Calu3 (cell line): ENCODE measurements around the gene WBP2. TPM values are rescaled to one million over a fixed set of nuclear protein-coding genes. Genes with fewer than 3 reads are reported as not detected.

ENCODE experiments used
- BruUV-seq: library from RNA; stranded (reverse); fragments of 400-500 nt; replicated peaks from 2 replicates; lab custom pipeline; 2021; lab: Mats Ljungman, UMichigan
- CTCF ChIA-PET: fragments of 300-600 bp; sonication (Branson Sonifier 250); formaldehyde crosslinking; loops from one replicate; lab custom pipeline; 2022; ENCODE audit warnings: antibody characterized with exemption; lab: Charles Lee
- DNase-seq: peaks from one replicate; pipeline ENCODE4 v3.0.0; 2022
- H3K27ac Mint-ChIP-seq: one replicate; pipeline ENCODE4 v1.8.0; 2022; ENCODE audit warnings: mixed read lengths; ENCODE audit not compliant: unreplicated experiment
- H3K27me3 Mint-ChIP-seq: one replicate; pipeline ENCODE4 v1.8.0; 2022; ENCODE audit warnings: mixed read lengths; ENCODE audit not compliant: unreplicated experiment
- H3K36me3 Mint-ChIP-seq: one replicate; pipeline ENCODE4 v1.8.0; 2022; ENCODE audit warnings: mild to moderate bottlenecking, moderate library complexity, mixed read lengths; ENCODE audit not compliant: insufficient read depth, unreplicated experiment
- H3K4me1 Mint-ChIP-seq: one replicate; pipeline ENCODE4 v1.8.0; 2022; ENCODE audit warnings: mild to moderate bottlenecking, low read depth, mixed read lengths; ENCODE audit not compliant: unreplicated experiment
- H3K4me3 Mint-ChIP-seq: one replicate; pipeline ENCODE4 v1.8.0; 2022; ENCODE audit warnings: mild to moderate bottlenecking, low read depth, moderate library complexity, mixed read lengths; ENCODE audit not compliant: unreplicated experiment
- H3K9me3 Mint-ChIP-seq: one replicate; pipeline ENCODE4 v1.8.0; 2022; ENCODE audit warnings: low read depth, mixed read lengths; ENCODE audit not compliant: unreplicated experiment
- CTCF ChIP-seq: fragments of 200-600 bp; IDR thresholded peaks from one replicate; pipeline ENCODE4 v1.8.0; 2022; ENCODE audit warnings: antibody characterized with exemption; ENCODE audit not compliant: unreplicated experiment
- intact Hi-C: fragments of 100-400 bp; cut with micrococcal nuclease; formaldehyde crosslinking; loops from one replicate; pipeline ENCODE4 v1.10.0; 2022; ENCODE audit not compliant: unreplicated experiment
- total RNA-seq: library from RNA; stranded (reverse); gene quantifications from 2 replicates; pipeline ENCODE4 v1.2.3, GENCODE V29; 2022

The WBP2 gene
- total RNA-seq, 1 experiment from 2014 or later = 126 TPM

GRCh38 chr17:75822800-75823166, 32.4 kb downstream of the WBP2 start:
- no TSS peak for BruUV-seq
- H3K36me3 Mint-ChIP-seq = peaks cover 74% of the 10 kb centered on the region
- DNase-seq = no peak
- H3K4me1 Mint-ChIP-seq = peaks cover 6% of the 10 kb centered on the region
- no peak overlapping the region for H3K27ac Mint-ChIP-seq
- no peak overlapping the region for H3K4me3 Mint-ChIP-seq
- intact Hi-C loops = no loop called here
- no peaks in the 10 kb centered on the region for H3K27me3 Mint-ChIP-seq
- no peak for TF ChIP-seq CTCF
- H3K9me3 Mint-ChIP-seq = no peaks in the 10 kb centered on the region
- CTCF ChIA-PET = no interaction called here

- CTCF ChIA-PET = no interaction called here
- BruUV-seq = no TSS peak
- no peak for TF ChIP-seq CTCF
- DNase-seq = peak; percentile 56
- Mint-ChIP-seq H3K4me3 (no peak overlapping the region), H3K27me3 (no peaks in the 10 kb centered on the region), H3K4me1 (peaks cover 6% of the 10 kb centered on the region), H3K27ac (no peak overlapping the region), H3K36me3 (peaks cover 72% of the 10 kb centered on the region), H3K9me3 (no peaks in the 10 kb centered on the region)
- intact Hi-C loops = no loop called here
These were observed 32.9 kb downstream of the WBP2 start for GRCh38 chr17:75822119-75822799.

GRCh38 chr17:75821552-75821951, 33.6 kb downstream of the WBP2 start:
- no peak for TF ChIP-seq CTCF
- intact Hi-C loops = no loop called here
- CTCF ChIA-PET = interaction anchor here (1.0 kb wide), 1 partner anchor 22 kb away, joined by 3 read pairs; the partner anchor contains the start of gene UNC13D
- Mint-ChIP-seq H3K9me3 (no peaks in the 10 kb centered on the region), H3K36me3 (peaks cover 71% of the 10 kb centered on the region), H3K27ac (no peak overlapping the region), H3K4me1 (peaks cover 6% of the 10 kb centered on the region), H3K27me3 (no peaks in the 10 kb centered on the region), H3K4me3 (no peak overlapping the region)
- no TSS peak for BruUV-seq
- no peak for DNase-seq

GRCh38 chr17:75820094-75821080, 34.7 kb downstream of the WBP2 start:
- no peak overlapping the region for H3K4me3 Mint-ChIP-seq
- intact Hi-C loops = no loop called here
- CTCF ChIA-PET = interaction anchor here (1.0 kb wide), 1 partner anchor 24 kb away, joined by 3 read pairs; the partner anchor contains the start of gene UNC13D
- peaks cover 6% of the 10 kb centered on the region for H3K4me1 Mint-ChIP-seq
- peaks cover 63% of the 10 kb centered on the region for H3K36me3 Mint-ChIP-seq
- no peak for TF ChIP-seq CTCF
- no TSS peak for BruUV-seq
- no peak overlapping the region for H3K27ac Mint-ChIP-seq
- DNase-seq = no peak
- no peaks in the 10 kb centered on the region for H3K27me3 Mint-ChIP-seq
- H3K9me3 Mint-ChIP-seq = no peaks in the 10 kb centered on the region
